ENCODE results near the gene KCTD20.

DNA sequence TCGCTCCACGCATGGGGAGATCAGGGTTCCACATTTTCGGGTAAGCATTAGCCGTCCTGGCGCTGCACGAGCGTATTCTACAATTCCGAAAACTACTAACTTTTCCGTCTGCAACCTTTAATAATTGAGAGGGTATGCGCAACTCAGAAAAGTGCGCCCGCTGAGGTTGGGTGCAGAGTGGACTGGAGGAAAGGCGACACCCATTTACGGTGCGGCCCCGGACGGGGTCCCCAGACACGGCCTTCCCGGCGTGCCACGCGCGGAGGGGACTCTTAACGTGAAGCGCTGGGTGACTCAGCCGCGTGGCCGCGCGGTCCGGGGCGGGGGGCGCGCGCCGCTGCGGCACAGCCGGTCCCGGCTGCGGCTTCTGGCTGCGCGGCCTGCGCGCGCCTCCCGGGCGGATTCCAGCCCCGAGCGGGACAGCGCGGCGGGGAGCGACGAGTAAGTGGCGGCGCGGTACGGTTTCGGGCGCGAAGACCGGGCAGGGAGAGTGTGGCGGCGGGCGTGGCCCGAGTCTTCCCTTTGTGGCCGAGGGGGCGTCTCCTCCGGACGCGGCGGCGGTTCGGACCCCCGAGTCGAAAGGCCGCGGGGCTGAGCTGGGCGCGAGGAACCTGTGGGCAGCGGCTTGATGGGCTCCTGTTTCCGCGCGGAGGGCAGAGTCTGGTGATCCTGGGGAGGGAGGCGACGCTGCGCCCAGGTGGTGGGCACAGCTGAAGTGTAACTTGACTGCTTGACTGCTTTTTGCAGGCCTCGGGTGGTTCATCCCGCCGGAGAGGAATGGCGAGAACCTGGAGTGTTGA lies at the start of gene KCTD20, which contains the start of gene PXT1:
- TF ChIP-seq CTCF (IDR thresholded peaks at IDR 0.05; ENCODE audit: poor library complexity) (no peak), EZH2 (IDR thresholded peaks at IDR 0.05; ENCODE audit: borderline replicate concordance) (no peak)
